Endodermal cell (in vitro differentiated cells): ENCODE measurements around the gene ANXA3. TPM values are rescaled to one million over a fixed set of nuclear protein-coding genes. Genes with fewer than 3 reads are reported as not detected.
A peak's percentile ranks its signal among the peaks of the same experiment; 100 is the strongest.

Source experiments
- DNase-seq: peaks from one replicate; pipeline ENCODE4 v3.0.0-alpha.2; 2017
- H3K27ac ChIP-seq: 2 replicates; pipeline ENCODE4 v1.5.1; 2013; ENCODE audit warnings: mild to moderate bottlenecking, low read depth, low read length, moderate library complexity
- H3K27me3 ChIP-seq: 2 replicates; pipeline ENCODE4 v1.6.1; 2013; ENCODE audit warnings: mild to moderate bottlenecking, low read length, moderate library complexity; ENCODE audit not compliant: insufficient read depth, control insufficient read depth, poor library complexity, severe bottlenecking
- H3K36me3 ChIP-seq: 2 replicates; pipeline ENCODE4 v1.7.0; 2013; ENCODE audit warnings: mild to moderate bottlenecking, low read length, moderate library complexity; ENCODE audit not compliant: control insufficient read depth, insufficient read depth
- H3K4me1 ChIP-seq: one replicate; pipeline ENCODE4 v1.7.0; 2013; ENCODE audit warnings: low read length; ENCODE audit not compliant: control insufficient read depth, insufficient read depth
- H3K4me3 ChIP-seq: 2 replicates; pipeline ENCODE4 v1.5.1; 2013; ENCODE audit warnings: mild to moderate bottlenecking, low read length, moderate library complexity
- H3K9ac ChIP-seq: 2 replicates; pipeline ENCODE4 v1.6.1; 2013; ENCODE audit warnings: mild to moderate bottlenecking, low read length, moderate library complexity; ENCODE audit not compliant: poor library complexity, severe bottlenecking; ENCODE audit errors: extremely low read depth
- H3K9me3 ChIP-seq: 2 replicates; pipeline ENCODE4 v1.6.1; 2013; ENCODE audit warnings: mild to moderate bottlenecking, low read length, moderate library complexity; ENCODE audit not compliant: control insufficient read depth
- H3K27ac Mint-ChIP-seq: 2 replicates; pipeline ENCODE4 v1.8.0; 2020; ENCODE audit warnings: mixed read lengths
- H3K27me3 Mint-ChIP-seq: 2 replicates; pipeline ENCODE4 v1.8.0; 2021; ENCODE audit warnings: mild to moderate bottlenecking, mixed read lengths; ENCODE audit not compliant: insufficient read depth
- H3K36me3 Mint-ChIP-seq: 2 replicates; pipeline ENCODE4 v1.8.0; 2020; ENCODE audit warnings: low read depth, mixed read lengths
- H3K4me1 Mint-ChIP-seq: 2 replicates; pipeline ENCODE4 v1.8.0; 2020; ENCODE audit warnings: mixed read lengths
- H3K4me3 Mint-ChIP-seq: 2 replicates; pipeline ENCODE4 v1.8.0; 2020; ENCODE audit warnings: mild to moderate bottlenecking, moderate library complexity, mixed read lengths
- H3K9me3 Mint-ChIP-seq: 2 replicates; pipeline ENCODE4 v1.8.0; 2020; ENCODE audit warnings: mild to moderate bottlenecking, mixed read lengths
- CTCF ChIP-seq: fragments of 200-600 bp; sonication (generic); conservative IDR thresholded peaks from 2 replicates; pipeline ENCODE4 v1.5.0; 2021; ENCODE audit warnings: antibody characterized with exemption, mild to moderate bottlenecking
- WGBS, 2 experiments: methylation state at CpG; one replicate each; pipeline versions ENCODE4 v1.1.5 to v1.1.7; 2013; ENCODE audit warnings: missing lambda C conversion rate in 2 of 2, mixed read lengths in 1 of 2; ENCODE audit not compliant: insufficient coverage in 1 of 2, insufficient read length in 1 of 2; 5-methylcytosine and 5-hydroxymethylcytosine counted together
- total RNA-seq, 2 donors: library from RNA; stranded (reverse); fragmentation: NEBNext Ultra II Directional in 1 of 2; extraction: Animal tissue kit (Norgen Biotek cat#: 25700) in 1 of 2; gene quantifications; 2 replicates in 1 of 2; 3 replicates in 1 of 2; pipeline ENCODE4 v1.2.1, GENCODE V29; 2021

Gene ANXA3
- total RNA-seq, 2 donors from 2014 or later = 25.5 to 43.9 TPM

- H3K27me3 Mint-ChIP-seq = no peaks in the 10 kb centered on the region
- Histone ChIP-seq H3K9me3 (no peaks in the 10 kb centered on the region), H3K4me3 (no peak overlapping the region), H3K27ac (no peak overlapping the region), H3K9ac (no peak overlapping the region), H3K4me1 (no peaks in the 10 kb centered on the region), H3K36me3 (peaks cover 72% of the 10 kb centered on the region), H3K27me3 (no peaks in the 10 kb centered on the region)
- WGBS, 2 experiments = 97 to 100% methylated on average over 2 to 3 of the region's 3 CpGs
- peaks cover 46% of the 10 kb centered on the region for H3K36me3 Mint-ChIP-seq
- H3K4me3 Mint-ChIP-seq = no peak overlapping the region
- peak overlapping the region; percentile 35 for H3K27ac Mint-ChIP-seq
- no peak for TF ChIP-seq CTCF
- DNase-seq = no peak
- peaks cover 3% of the 10 kb centered on the region for H3K4me1 Mint-ChIP-seq
- no peaks in the 10 kb centered on the region for H3K9me3 Mint-ChIP-seq
Measured at GRCh38 chr4:78519962-78520361, 31.6 kb upstream of the ANXA3 start.

- no peak for DNase-seq
- Mint-ChIP-seq H3K4me1 (peaks cover 3% of the 10 kb centered on the region), H3K27me3 (no peaks in the 10 kb centered on the region), H3K27ac (no peak overlapping the region), H3K4me3 (no peak overlapping the region), H3K9me3 (no peaks in the 10 kb centered on the region), H3K36me3 (peaks cover 43% of the 10 kb centered on the region)
- Histone ChIP-seq H3K27ac (no peak overlapping the region), H3K9me3 (no peaks in the 10 kb centered on the region), H3K36me3 (peaks cover 67% of the 10 kb centered on the region), H3K4me1 (no peaks in the 10 kb centered on the region), H3K27me3 (no peaks in the 10 kb centered on the region), H3K9ac (no peak overlapping the region), H3K4me3 (no peak overlapping the region)
- 91 to 100% methylated on average over 3 of the region's 3 CpGs for WGBS, 2 experiments
- TF ChIP-seq CTCF = no peak
Measured at GRCh38 chr4:78520808-78521226, 30.8 kb upstream of the ANXA3 start.

DNA sequence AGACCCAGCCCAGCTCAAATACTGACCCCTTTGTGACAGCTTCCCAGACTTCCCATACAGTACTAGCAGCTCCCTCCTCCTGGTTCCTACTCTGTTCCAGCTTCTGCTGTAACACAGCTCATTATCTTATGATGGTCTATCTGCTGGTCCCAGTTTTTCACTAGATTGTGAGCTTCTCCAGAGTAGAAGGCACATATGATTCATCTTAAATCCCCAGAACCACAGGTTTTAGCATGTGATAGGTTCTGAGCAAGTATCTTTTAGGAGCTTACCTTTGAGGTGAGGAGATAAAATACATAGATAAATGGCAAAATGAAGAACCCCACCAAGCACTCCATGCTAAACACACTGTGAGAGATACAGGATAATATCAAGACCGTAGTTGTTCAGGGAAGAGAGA is 27.6 kb upstream of the ANXA3 start:
- DNase-seq = no peak
- 42 to 56% methylated on average over 1 of the region's 1 CpG for whole genome bisulfite sequencing, 2 experiments
- Mint-ChIP-seq H3K4me3 (no peak overlapping the region), H3K27me3 (no peaks in the 10 kb centered on the region), H3K4me1 (no peaks in the 10 kb centered on the region), H3K27ac (no peak overlapping the region), H3K36me3 (peaks cover 49% of the 10 kb centered on the region), H3K9me3 (no peaks in the 10 kb centered on the region)
- Histone ChIP-seq H3K9ac (no peak overlapping the region), H3K27ac (no peak overlapping the region), H3K9me3 (no peaks in the 10 kb centered on the region), H3K4me1 (no peaks in the 10 kb centered on the region), H3K36me3 (peaks cover 58% of the 10 kb centered on the region), H3K27me3 (no peaks in the 10 kb centered on the region), H3K4me3 (no peak overlapping the region)
- no peak for TF ChIP-seq CTCF
